ENCODE data around the gene POLR3A. TPM values are rescaled to one million over a fixed set of nuclear protein-coding genes. Genes with fewer than 3 reads are reported as not detected.

Gene POLR3A
- total RNA-seq, 1 donor from 2014 or later = 13.1 TPM

- Mint-ChIP-seq H3K4me3 (ENCODE audit: unreplicated experiment) (no peak overlapping the region), H3K9me3 (ENCODE audit: low read depth) (peaks cover 3% of the 10 kb centered on the region), H3K27ac (ENCODE audit: unreplicated experiment) (peak overlapping the region; percentile 70), H3K4me1 (ENCODE audit: low read depth) (peaks cover 50% of the 10 kb centered on the region), H3K27me3 (ENCODE audit: low read depth) (no peaks in the 10 kb centered on the region), H3K36me3 (ENCODE audit: low read depth) (no peaks in the 10 kb centered on the region)
- TF ChIP-seq, protein P1, sequence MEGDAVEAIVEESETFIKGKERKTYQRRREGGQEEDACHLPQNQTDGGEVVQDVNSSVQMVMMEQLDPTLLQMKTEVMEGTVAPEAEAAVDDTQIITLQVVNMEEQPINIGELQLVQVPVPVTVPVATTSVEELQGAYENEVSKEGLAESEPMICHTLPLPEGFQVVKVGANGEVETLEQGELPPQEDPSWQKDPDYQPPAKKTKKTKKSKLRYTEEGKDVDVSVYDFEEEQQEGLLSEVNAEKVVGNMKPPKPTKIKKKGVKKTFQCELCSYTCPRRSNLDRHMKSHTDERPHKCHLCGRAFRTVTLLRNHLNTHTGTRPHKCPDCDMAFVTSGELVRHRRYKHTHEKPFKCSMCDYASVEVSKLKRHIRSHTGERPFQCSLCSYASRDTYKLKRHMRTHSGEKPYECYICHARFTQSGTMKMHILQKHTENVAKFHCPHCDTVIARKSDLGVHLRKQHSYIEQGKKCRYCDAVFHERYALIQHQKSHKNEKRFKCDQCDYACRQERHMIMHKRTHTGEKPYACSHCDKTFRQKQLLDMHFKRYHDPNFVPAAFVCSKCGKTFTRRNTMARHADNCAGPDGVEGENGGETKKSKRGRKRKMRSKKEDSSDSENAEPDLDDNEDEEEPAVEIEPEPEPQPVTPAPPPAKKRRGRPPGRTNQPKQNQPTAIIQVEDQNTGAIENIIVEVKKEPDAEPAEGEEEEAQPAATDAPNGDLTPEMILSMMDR (IDR thresholded peaks at IDR 0.05) = no peak
- no peak for DNase-seq (ENCODE audit: low spot score)
Observed at GRCh38 chr10:77944519-77944918, 84.8 kb downstream of the POLR3A start.

GRCh38 chr10:77943121-77943901, 86.0 kb downstream of the POLR3A start:
- no peak for DNase-seq (ENCODE audit: low spot score)
- Mint-ChIP-seq H3K36me3 (ENCODE audit: low read depth) (no peaks in the 10 kb centered on the region), H3K27ac (ENCODE audit: unreplicated experiment) (peak overlapping the region; percentile 89), H3K9me3 (ENCODE audit: low read depth) (peaks cover 3% of the 10 kb centered on the region), H3K4me1 (ENCODE audit: low read depth) (peaks cover 49% of the 10 kb centered on the region), H3K27me3 (ENCODE audit: low read depth) (no peaks in the 10 kb centered on the region), H3K4me3 (ENCODE audit: unreplicated experiment) (no peak overlapping the region)
- TF ChIP-seq, protein P1 (IDR thresholded peaks at IDR 0.05) = no peak

DNA sequence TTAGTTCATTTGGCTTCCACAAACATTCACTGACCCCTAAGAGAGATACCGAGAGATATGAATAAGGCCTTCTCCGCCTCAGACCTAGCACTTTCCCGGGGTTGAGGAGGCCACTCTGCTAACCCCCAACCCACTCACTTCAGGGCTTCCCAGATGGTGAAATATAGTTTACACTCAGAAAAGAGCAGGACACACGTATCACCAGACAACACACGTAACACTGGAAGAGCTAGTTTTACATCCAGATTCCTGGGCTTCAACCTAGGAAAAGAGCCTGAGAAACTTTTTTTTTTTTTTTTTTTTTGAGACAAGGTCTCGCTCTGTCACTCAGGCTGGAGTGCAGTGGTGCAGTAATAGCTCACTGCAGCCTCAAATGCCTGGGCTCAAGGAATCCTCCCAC, 87.5 kb downstream of the POLR3A start:
- Mint-ChIP-seq H3K27ac (ENCODE audit: unreplicated experiment) (no peak overlapping the region), H3K4me1 (ENCODE audit: low read depth) (peaks cover 49% of the 10 kb centered on the region), H3K9me3 (ENCODE audit: low read depth) (peaks cover 3% of the 10 kb centered on the region), H3K4me3 (ENCODE audit: unreplicated experiment) (no peak overlapping the region), H3K27me3 (ENCODE audit: low read depth) (no peaks in the 10 kb centered on the region), H3K36me3 (ENCODE audit: low read depth) (no peaks in the 10 kb centered on the region)
- TF ChIP-seq, protein P1 (IDR thresholded peaks at IDR 0.05) = no peak
- DNase-seq (ENCODE audit: low spot score) = no peak

DNA sequence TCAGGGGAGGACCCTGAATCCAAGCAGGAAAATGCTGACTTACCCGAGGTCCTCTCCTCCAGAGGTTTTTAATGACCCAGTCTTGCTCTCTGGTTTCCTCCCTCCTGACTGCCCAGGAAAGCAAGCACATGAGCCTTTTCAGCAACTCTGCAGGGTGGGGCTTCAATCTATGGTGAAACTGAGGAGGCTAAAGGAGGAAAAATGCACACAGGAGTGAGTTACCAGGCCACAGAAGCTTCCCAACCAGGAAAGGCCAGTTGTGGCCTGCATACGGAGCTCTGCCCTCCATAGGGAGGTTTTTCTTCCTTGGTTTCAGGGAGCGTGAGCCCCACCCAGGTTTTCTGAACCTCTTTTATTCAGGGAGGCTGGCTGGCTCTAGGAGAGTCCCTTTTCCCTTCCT, 88.7 kb downstream of the POLR3A start:
- Mint-ChIP-seq H3K4me3 (ENCODE audit: unreplicated experiment) (no peak overlapping the region), H3K9me3 (ENCODE audit: low read depth) (peaks cover 3% of the 10 kb centered on the region), H3K27me3 (ENCODE audit: low read depth) (no peaks in the 10 kb centered on the region), H3K27ac (ENCODE audit: unreplicated experiment) (peak overlapping the region; percentile 45), H3K36me3 (ENCODE audit: low read depth) (no peaks in the 10 kb centered on the region), H3K4me1 (ENCODE audit: low read depth) (peaks cover 47% of the 10 kb centered on the region)
- no peak for DNase-seq (ENCODE audit: low spot score)
- TF ChIP-seq, protein P1 (IDR thresholded peaks at IDR 0.05) = no peak

DNA sequence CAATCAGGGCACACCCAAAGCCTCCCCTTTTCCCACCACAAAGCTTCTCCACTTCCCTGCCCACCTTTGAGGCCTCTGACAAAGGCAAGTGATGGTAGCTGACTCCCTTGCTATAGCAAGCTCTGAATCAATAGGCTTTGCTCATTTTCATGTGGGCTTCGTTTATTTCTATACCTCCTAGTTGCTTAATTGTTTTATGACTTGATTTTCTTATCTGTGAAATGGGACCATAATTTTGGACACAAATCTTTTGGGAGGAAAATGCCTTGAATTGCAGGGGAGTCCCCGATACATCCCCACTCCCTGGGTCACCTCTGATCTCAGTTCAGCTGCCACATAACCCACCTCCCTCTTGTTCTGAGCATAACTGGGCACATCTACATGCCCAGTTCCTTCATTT, 89.1 kb downstream of the POLR3A start:
- H3K27me3 Mint-ChIP-seq (ENCODE audit: low read depth) = no peaks in the 10 kb centered on the region
- DNase-seq (ENCODE audit: low spot score) = no peak
- H3K9me3 Mint-ChIP-seq (ENCODE audit: low read depth) = peaks cover 3% of the 10 kb centered on the region
- H3K4me1 Mint-ChIP-seq (ENCODE audit: low read depth) = peaks cover 47% of the 10 kb centered on the region
- H3K4me3 Mint-ChIP-seq (ENCODE audit: unreplicated experiment) = no peak overlapping the region
- no peaks in the 10 kb centered on the region for H3K36me3 Mint-ChIP-seq (ENCODE audit: low read depth)
- H3K27ac Mint-ChIP-seq (ENCODE audit: unreplicated experiment) = peak overlapping the region; percentile 45
- TF ChIP-seq, protein P1 (IDR thresholded peaks at IDR 0.05) = no peak
